ENCODE results near the gene TUNAR. TPM values are rescaled to one million over a fixed set of nuclear protein-coding genes. Genes with fewer than 3 reads are reported as not detected.

Gene TUNAR
- total and polyA plus RNA-seq, 2 experiments from 2014 or later, result 0.18 to 1.3 TPM

GRCh38 chr14:95889236-95889979, 12.8 kb downstream of the TUNAR start:
- Histone ChIP-seq H3K4me3 (no peak overlapping the region), H3K9me3 (ENCODE audit: low read depth) (no peaks in the 10 kb centered on the region)
- TF ChIP-seq, protein P1, sequence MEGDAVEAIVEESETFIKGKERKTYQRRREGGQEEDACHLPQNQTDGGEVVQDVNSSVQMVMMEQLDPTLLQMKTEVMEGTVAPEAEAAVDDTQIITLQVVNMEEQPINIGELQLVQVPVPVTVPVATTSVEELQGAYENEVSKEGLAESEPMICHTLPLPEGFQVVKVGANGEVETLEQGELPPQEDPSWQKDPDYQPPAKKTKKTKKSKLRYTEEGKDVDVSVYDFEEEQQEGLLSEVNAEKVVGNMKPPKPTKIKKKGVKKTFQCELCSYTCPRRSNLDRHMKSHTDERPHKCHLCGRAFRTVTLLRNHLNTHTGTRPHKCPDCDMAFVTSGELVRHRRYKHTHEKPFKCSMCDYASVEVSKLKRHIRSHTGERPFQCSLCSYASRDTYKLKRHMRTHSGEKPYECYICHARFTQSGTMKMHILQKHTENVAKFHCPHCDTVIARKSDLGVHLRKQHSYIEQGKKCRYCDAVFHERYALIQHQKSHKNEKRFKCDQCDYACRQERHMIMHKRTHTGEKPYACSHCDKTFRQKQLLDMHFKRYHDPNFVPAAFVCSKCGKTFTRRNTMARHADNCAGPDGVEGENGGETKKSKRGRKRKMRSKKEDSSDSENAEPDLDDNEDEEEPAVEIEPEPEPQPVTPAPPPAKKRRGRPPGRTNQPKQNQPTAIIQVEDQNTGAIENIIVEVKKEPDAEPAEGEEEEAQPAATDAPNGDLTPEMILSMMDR (IDR thresholded peaks at IDR 0.05; ENCODE audit: low read depth, low read length), result no peak

DNA sequence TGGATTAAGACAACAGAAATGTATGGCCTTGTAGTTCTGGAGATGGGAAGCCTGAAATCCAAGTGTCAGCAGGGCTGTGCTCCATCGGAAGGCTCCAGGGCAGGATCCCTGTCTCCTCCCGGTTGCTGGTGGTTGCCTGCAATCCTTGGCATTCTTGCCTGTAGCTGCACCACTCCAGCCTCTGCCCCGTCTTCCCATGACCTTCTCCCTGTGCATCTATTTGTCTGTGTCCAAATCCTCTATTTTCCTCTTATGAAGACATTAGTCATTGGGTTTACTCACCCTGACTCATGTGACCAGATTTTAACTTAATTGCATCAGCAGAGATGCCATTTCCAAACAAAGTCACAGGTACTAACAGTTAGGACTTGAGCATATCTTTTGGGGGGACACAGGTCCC, 15.1 kb downstream of the TUNAR start:
- TF ChIP-seq, protein P1 (IDR thresholded peaks at IDR 0.05; ENCODE audit: low read depth, low read length), result no peak
- no peaks in the 10 kb centered on the region for H3K36me3 ChIP-seq
- peaks cover 9% of the 10 kb centered on the region for H3K4me1 ChIP-seq (ENCODE audit: low read depth)
- H3K9me3 ChIP-seq (ENCODE audit: low read depth), result no peaks in the 10 kb centered on the region
- no peak overlapping the region for H3K27ac ChIP-seq
- H3K4me3 ChIP-seq, result no peak overlapping the region
- no peak for DNase-seq (ENCODE audit: low read depth in 1 of 2, low spot score in 1 of 2)
- H3K27me3 ChIP-seq, result peaks cover 9% of the 10 kb centered on the region

More at GRCh38 chr14:95889236-95889979, 12.8 kb downstream of the TUNAR start:
- no peaks in the 10 kb centered on the region for H3K36me3 ChIP-seq
- peaks cover 15% of the 10 kb centered on the region for H3K4me1 ChIP-seq (ENCODE audit: low read depth)
- H3K27ac ChIP-seq, result no peak overlapping the region
- no peak for DNase-seq (ENCODE audit: low read depth in 1 of 2, low spot score in 1 of 2)
- H3K27me3 ChIP-seq, result peaks cover 3% of the 10 kb centered on the region

DNA sequence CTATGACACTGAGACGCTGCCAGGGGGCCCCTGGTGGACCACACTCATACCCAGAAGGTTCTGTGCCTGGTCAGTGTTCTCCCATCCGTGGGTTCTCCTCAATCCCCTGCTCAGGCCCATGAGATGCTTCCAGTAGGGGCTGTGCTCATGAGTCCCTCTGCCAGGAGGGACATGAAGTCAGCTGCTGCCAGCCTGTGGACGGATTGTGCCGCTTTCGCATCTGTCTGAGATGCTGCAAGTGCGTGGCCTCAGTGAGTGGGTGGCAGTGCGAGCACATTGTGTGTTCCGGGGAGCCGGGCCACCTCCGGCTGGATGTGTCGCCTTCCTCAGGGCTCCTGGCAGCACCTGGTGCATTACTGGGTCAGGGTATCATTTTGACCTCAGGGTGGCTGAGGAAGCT, 15.5 kb downstream of the TUNAR start:
- H3K4me1 ChIP-seq (ENCODE audit: low read depth), result peaks cover 5% of the 10 kb centered on the region
- DNase-seq (ENCODE audit: low read depth in 1 of 2, low spot score in 1 of 2), result no peak
- H3K27ac ChIP-seq, result no peak overlapping the region
- H3K4me3 ChIP-seq, result no peak overlapping the region
- peaks cover 9% of the 10 kb centered on the region for H3K27me3 ChIP-seq
- no peaks in the 10 kb centered on the region for H3K36me3 ChIP-seq
- H3K9me3 ChIP-seq (ENCODE audit: low read depth), result no peaks in the 10 kb centered on the region
- TF ChIP-seq, protein P1 (IDR thresholded peaks at IDR 0.05; ENCODE audit: low read depth, low read length), result no peak

GRCh38 chr14:95895720-95896119, 19.1 kb downstream of the TUNAR start:
- H3K27ac ChIP-seq, result no peak overlapping the region
- no peaks in the 10 kb centered on the region for H3K4me1 ChIP-seq (ENCODE audit: low read depth)
- TF ChIP-seq, protein P1 (IDR thresholded peaks at IDR 0.05; ENCODE audit: low read depth, low read length), result no peak
- no peak overlapping the region for H3K4me3 ChIP-seq
- H3K27me3 ChIP-seq, result peaks cover 9% of the 10 kb centered on the region
- H3K9me3 ChIP-seq (ENCODE audit: low read depth), result no peaks in the 10 kb centered on the region
- DNase-seq (ENCODE audit: low read depth in 1 of 2, low spot score in 1 of 2), result no peak
- H3K36me3 ChIP-seq, result no peaks in the 10 kb centered on the region

- TF ChIP-seq, protein P1 (IDR thresholded peaks at IDR 0.05; ENCODE audit: low read depth, low read length), result no peak
- peak in 1 of 2 donors; percentile 47 for DNase-seq (ENCODE audit: low read depth in 1 of 2, low spot score in 1 of 2)
- no peak overlapping the region for H3K27ac ChIP-seq
Observed at GRCh38 chr14:95896498-95897135, 20.0 kb downstream of the TUNAR start.

More at GRCh38 chr14:95896498-95897135, 20.0 kb downstream of the TUNAR start:
- H3K36me3 ChIP-seq, result no peaks in the 10 kb centered on the region
- no peaks in the 10 kb centered on the region for H3K9me3 ChIP-seq (ENCODE audit: low read depth)
- no peak overlapping the region for H3K4me3 ChIP-seq
- H3K4me1 ChIP-seq (ENCODE audit: low read depth), result no peaks in the 10 kb centered on the region
- H3K27me3 ChIP-seq, result peaks cover 9% of the 10 kb centered on the region
